Stimulated activated CD8-positive, alpha-beta memory T cell treated with anti-CD3 and anti-CD28 coated beads, Interleukin-4, amount 100 ng/mL, for 4 hours (primary cell): Measurements from ENCODE around the gene CACNA2D4.

Source experiments
- DNase-seq, 2 donors: peaks; one replicate each; pipeline ENCODE4 v3.0.0-alpha.2; 2020; ENCODE audit warnings: low read depth in 2 of 2, low spot score in 1 of 2

CACNA2D4 gene

GRCh38 chr12:1886396-1887008 lies 31.9 kb downstream of the CACNA2D4 start:
- no peak for DNase-seq

- no peak for DNase-seq
Measured at GRCh38 chr12:1885599-1886245, 32.7 kb downstream of the CACNA2D4 start.

- DNase-seq: no peak
Measured at GRCh38 chr12:1885082-1885596, 33.3 kb downstream of the CACNA2D4 start.

DNA sequence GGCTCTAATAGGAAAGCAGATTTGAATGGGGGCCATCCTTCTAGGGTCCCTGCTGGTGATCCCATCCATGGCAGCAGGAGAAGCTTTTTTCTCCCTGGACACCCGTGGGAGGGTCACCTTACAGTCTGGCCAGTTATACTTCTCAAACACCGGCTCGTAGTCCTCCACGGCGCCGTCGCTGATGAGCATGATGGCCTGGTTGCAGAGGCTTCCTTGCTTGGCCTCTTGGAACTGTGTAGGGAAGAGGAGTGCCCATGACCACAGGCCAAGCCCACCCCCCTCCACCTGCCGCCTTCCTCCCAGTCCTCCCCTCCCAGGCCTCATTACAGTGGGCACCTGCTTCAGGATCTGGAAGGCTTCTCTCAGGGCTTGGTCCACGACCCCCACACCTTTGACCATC lies 33.8 kb downstream of the CACNA2D4 start:
- no peak for DNase-seq

GRCh38 chr12:1883513-1883912 lies 34.9 kb downstream of the CACNA2D4 start:
- DNase-seq: no peak

DNA sequence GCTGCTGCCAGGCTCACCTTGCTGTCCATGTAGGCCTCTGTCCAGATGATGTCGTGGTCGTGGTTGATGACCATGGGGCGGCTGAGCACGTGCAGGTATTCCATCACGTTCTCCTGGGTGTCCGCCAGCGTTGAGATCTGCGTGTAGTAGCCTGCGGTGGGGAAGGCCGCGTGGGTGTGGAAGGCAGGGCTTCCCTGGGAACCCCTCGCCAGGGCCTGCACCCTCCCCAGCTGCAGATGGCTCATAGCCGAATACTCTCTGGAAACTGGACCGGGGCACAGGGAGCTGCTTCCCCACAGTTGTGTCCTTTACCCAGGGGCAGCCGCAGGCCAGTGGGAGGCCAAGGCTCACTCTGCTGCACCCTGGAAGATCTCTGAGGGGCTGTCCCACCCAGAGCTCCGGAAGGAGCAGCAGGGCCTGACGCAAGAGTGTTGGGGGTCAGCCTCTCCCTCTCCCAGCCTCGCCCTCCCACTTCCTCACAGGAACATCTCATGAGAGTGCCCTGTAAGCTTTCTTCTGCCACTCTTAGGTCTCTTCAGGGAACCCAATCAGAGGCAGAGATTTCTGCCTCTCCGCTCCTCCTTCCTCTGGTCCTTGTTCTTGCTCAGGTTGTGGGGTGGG lies 35.5 kb downstream of the CACNA2D4 start:
- DNase-seq: no peak

GRCh38 chr12:1882405-1882804 lies 36.0 kb downstream of the CACNA2D4 start:
- DNase-seq: no peak

DNA sequence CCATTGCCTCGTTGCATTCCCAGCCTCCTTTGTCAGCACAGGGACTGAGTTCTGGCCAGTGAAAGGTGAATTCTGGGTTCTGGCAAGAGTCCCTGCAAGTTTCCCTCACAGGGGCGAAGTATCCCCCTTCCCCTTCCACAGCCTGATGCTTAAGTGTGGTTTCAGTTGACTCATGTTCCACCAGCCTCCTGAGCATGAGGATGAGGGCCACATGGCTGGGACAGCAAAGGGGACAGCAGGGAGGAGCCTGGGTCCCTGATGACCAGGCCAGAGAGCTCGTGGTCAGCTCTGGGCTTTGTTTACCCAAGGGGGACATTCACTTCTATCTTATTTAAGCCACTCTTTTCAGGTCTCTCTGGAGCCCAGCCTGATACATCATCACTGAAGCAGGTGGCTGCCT lies 36.5 kb downstream of the CACNA2D4 start:
- DNase-seq: no peak

DNA sequence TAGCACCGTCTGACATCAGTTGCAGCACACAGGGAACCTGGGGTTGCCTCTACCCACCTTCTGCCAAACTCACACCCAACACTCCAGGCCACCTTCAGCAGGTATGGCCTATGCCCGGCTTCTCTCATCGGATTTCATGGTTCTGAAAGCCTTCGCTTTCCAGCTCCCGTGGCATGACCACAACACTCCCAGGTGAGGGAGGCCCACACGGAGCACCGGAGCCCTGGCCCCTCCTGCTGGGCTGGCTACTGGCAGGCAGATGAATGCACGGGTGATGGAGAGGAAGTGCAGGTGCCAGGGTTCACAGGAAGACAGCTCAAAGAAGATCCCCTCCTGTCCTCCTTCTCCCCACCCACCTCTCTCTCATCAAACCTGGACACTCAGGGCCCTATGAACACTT lies 37.2 kb downstream of the CACNA2D4 start:
- no peak for DNase-seq

GRCh38 chr12:1880876-1881275 lies 37.6 kb downstream of the CACNA2D4 start:
- DNase-seq: no peak

GRCh38 chr12:1880153-1880845 lies 38.2 kb downstream of the CACNA2D4 start:
- DNase-seq: no peak

GRCh38 chr12:1879633-1880032 lies 38.8 kb downstream of the CACNA2D4 start:
- DNase-seq: no peak

DNA sequence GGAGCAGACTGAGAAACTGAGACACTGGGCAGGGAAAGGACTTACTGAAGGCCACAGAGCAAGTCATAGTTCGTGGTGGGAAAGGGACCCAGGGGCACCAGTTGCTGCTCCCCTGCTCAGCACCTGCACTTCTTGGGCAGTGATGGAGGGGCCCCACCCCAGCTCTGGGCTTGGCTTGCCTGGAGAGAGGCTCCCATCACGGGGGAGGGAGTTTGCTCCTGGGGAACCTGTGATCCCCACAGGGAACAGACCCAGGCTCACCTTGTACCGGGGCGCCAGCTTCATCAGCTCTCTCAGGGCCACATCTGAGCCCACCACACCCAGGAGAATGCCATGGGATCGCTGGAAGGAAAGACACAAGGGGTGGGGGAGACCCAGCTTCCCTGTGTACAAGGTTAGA lies 39.8 kb downstream of the CACNA2D4 start:
- no peak for DNase-seq

- DNase-seq: no peak
Measured at GRCh38 chr12:1878214-1878613, 40.2 kb downstream of the CACNA2D4 start.

GRCh38 chr12:1877169-1877878 lies 41.1 kb downstream of the CACNA2D4 start:
- DNase-seq: no peak

DNA sequence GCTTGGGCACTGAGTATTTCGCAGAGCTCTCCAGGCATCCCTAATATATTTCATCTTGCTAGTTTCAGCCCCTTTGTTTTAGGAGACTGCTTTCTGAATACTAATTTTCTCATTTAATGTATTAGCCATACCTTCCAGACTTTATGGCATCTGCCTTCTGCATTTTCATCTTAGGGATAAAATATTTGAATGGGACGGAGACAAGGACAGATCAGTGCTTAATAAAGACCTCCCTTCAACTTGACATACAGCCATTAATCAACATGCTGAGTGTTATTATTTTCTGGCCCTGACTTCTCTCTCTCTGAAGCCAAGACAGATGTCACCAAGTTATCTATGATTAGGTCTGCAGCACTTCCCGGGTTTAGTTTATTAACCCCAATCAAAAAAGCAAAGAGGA lies 42.4 kb downstream of the CACNA2D4 start:
- no peak for DNase-seq

DNA sequence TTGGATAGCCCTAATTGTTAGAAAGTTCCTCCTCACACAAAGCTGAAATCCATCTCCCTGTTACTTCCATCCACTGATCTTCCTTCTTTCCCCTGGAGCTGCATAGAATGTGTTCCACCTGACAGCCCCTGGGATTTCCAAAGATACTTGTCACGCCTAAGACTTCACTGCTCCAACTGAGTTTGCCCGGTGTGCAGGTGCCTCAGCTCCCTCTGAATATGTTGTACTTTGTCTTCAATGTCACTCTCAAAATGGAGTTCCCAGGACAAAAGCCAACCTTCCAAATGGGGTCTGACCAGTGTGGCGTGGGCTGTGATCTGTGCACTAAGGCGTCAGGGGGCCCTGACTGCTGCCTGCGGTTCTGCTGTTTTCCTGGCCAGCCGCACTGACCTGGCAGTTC lies 42.8 kb downstream of the CACNA2D4 start:
- no peak for DNase-seq

DNA sequence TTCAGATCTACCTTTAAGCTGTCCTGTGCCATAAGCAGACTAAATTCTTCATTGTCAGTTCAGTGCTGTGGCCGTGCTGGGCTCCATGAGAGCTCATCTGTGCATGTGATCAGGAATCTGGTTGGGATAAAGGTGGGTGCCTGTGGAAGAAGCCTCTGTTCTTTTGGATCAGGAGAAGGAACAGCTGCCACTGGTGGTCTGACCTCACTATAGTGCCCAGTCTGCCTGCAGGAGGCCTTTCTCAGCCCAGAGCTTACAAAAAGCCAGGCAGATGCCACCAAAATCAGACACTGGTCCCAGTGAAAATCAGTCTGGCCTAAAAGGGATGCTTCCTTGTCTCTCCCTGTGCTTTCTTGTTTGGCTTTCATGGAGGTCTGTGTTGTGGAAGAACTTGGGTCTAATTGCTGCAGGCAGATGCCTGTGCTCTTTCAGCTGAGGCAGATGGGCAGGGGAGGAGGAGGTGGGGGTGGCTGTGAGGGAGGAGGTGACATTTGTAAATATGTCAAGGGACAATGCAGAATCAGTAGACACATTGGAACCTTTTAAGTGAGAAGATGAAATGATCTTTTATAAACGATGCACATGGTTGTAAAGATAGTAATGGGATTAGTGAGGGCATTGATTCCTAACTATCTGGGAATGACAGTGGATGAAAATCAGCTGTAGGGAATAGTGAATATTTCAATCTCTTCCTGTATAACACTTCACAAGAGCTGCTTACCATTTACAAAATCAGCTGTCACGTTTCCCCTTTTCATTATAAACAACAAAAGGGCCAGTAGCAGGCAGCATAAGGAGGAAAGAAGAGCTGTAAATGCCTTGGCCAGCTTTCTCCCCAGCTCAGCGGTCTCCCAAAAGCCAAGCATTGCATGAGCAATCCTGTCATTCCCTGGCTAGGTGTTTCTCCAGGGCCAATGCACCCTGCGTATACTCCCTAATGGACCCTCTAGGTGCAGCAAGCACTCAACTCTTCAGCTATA lies 44.6 kb downstream of the CACNA2D4 start:
- no peak for DNase-seq

GRCh38 chr12:1872448-1872847 lies 46.0 kb downstream of the CACNA2D4 start:
- no peak for DNase-seq

DNA sequence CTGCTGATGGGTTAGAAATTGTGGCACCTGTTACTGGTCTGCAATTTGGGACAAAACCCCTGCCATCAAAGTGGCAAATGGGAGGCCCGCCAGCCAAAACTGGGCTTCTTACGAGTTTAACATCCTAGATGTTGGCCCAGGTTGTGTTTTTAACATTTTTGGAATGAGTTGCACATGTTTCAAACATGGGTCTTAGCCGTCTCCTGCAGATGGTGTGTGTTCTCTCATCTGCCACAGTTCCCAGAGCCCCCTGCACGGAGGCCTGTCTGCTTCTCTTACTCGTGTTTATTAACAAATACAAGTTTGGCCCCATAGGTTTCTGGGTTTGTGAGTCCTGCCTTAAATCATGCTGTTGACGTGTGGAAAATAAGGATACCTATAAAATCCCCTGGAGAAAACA lies 46.5 kb downstream of the CACNA2D4 start:
- no peak for DNase-seq
